Measurements from ENCODE around the gene MCM5.

DNA sequence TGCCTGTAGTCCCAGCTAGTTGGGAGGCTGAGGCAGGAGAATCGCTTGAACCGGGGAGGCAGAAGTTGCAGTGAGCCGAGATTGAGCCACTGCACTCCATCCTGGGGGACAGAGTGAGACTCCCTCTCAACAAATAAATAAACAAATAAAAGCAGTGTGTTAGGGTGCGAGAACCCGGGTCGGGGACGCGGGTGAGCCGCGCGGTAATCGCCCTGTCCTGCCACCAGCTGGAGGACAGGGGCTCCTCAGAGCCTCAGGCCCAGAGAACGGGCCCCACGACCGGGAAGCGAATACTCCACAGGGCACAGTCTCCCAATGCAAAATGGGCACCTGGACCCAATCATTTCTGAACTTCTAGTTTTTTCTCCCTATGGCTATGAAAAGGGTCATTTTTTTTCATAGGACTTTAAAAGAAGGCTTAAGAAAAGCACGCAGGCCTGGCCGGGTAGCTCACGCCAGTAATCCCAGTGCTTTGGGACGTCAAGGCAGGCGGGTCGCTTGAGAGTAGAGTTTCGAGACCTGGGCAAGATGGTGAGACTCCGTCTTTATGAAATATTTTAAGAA is 744 bp upstream of the MCM5 start:
- TF ChIP-seq, protein P1, sequence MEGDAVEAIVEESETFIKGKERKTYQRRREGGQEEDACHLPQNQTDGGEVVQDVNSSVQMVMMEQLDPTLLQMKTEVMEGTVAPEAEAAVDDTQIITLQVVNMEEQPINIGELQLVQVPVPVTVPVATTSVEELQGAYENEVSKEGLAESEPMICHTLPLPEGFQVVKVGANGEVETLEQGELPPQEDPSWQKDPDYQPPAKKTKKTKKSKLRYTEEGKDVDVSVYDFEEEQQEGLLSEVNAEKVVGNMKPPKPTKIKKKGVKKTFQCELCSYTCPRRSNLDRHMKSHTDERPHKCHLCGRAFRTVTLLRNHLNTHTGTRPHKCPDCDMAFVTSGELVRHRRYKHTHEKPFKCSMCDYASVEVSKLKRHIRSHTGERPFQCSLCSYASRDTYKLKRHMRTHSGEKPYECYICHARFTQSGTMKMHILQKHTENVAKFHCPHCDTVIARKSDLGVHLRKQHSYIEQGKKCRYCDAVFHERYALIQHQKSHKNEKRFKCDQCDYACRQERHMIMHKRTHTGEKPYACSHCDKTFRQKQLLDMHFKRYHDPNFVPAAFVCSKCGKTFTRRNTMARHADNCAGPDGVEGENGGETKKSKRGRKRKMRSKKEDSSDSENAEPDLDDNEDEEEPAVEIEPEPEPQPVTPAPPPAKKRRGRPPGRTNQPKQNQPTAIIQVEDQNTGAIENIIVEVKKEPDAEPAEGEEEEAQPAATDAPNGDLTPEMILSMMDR (IDR thresholded peaks at IDR 0.05): no peak
- no peak for TF ChIP-seq POLR2A (IDR thresholded peaks at IDR 0.05)
